ENCODE measurements around the gene SPTBN1. TPM values are rescaled to one million over a fixed set of nuclear protein-coding genes. Genes with fewer than 3 reads are reported as not detected.

SPTBN1 gene
- total RNA-seq, 1 experiment from 2014 or later: 204 TPM

DNA sequence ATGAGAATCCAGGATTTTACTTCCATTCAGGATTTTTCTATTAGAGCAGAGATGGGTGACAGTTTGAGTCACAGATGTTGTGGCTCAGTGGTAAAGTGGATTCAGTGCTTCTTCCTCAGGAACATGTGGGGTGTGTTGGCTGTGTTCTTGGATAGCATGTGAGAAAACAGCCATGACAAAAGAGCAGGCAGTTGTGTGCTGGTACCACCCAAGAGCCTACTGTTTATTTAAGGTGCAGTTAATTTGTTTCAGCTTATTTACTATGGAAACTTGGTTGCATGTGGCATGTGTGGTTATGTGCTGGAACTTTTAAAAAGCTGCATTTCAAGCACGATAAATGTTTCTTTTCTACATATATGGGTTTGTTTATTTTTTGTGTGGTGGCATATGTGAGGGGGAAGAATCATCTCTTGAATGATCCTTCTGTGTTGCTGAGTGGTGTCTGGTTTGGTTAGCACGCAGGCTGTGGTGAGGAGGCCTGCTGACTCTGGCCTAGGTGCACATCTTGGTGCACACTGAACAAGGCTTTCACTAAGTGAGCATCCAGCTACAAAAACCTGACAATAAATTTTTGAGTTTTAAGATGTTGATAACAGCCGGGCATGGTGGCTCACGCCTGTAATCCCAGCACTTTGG lies 67.3 kb downstream of the SPTBN1 start:
- Mint-ChIP-seq H3K4me3 (no peak overlapping the region), H3K4me1 (peaks cover 46% of the 10 kb centered on the region), H3K9me3 (no peaks in the 10 kb centered on the region), H3K27me3 (ENCODE audit: low read depth) (no peaks in the 10 kb centered on the region), H3K36me3 (peaks cover 15% of the 10 kb centered on the region), H3K27ac (peak overlapping the region; percentile 22)
- ChIA-PET CTCF (interaction anchor here (0.6 to 3.1 kb wide), 21 partner anchors 8 to 727 kb away, joined by 3 to 17 read pairs (median 4); no protein-coding TSS in a partner anchor), POLR2A (interaction anchor here (0.6 to 1.1 kb wide), 2 partner anchors 36 to 548 kb away, joined by 4 read pairs; no protein-coding TSS in a partner anchor)
- ATAC-seq: no peak
- no peak for DNase-seq (ENCODE audit: low spot score)
- TF ChIP-seq, protein P1, sequence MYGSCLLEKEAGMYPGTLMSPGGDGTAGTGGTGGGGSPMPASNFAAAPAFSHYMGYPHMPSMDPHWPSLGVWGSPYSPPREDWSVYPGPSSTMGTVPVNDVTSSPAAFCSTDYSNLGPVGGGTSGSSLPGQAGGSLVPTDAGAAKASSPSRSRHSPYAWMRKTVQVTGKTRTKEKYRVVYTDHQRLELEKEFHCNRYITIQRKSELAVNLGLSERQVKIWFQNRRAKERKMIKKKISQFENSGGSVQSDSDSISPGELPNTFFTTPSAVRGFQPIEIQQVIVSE (CRISPR knock-in tag; IDR thresholded peaks at IDR 0.05; ENCODE audit: borderline replicate concordance): no peak
- TF ChIP-seq GTF2I (CRISPR knock-in tag; conservative IDR thresholded peaks at IDR 0.05) (no peak), FOXJ3 (CRISPR knock-in tag; IDR thresholded peaks at IDR 0.05; ENCODE audit: borderline replicate concordance) (no peak), NR3C1 (CRISPR knock-in tag; conservative IDR thresholded peaks at IDR 0.05; ENCODE audit: low read depth) (no peak), MYBL2 (CRISPR knock-in tag; IDR thresholded peaks at IDR 0.05) (no peak), SP1 (CRISPR knock-in tag; conservative IDR thresholded peaks at IDR 0.05) (no peak), HMGA2 (CRISPR knock-in tag; IDR thresholded peaks at IDR 0.05) (no peak)
- TF ChIP-seq, protein P2, sequence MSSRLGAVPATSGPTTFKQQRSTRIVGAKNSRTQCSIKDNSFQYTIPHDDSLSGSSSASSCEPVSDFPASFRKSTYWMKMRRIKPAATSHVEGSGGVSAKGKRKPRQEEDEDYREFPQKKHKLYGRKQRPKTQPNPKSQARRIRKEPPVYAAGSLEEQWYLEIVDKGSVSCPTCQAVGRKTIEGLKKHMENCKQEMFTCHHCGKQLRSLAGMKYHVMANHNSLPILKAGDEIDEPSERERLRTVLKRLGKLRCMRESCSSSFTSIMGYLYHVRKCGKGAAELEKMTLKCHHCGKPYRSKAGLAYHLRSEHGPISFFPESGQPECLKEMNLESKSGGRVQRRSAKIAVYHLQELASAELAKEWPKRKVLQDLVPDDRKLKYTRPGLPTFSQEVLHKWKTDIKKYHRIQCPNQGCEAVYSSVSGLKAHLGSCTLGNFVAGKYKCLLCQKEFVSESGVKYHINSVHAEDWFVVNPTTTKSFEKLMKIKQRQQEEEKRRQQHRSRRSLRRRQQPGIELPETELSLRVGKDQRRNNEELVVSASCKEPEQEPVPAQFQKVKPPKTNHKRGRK (CRISPR knock-in tag; IDR thresholded peaks at IDR 0.05; ENCODE audit: borderline replicate concordance): no peak

DNA sequence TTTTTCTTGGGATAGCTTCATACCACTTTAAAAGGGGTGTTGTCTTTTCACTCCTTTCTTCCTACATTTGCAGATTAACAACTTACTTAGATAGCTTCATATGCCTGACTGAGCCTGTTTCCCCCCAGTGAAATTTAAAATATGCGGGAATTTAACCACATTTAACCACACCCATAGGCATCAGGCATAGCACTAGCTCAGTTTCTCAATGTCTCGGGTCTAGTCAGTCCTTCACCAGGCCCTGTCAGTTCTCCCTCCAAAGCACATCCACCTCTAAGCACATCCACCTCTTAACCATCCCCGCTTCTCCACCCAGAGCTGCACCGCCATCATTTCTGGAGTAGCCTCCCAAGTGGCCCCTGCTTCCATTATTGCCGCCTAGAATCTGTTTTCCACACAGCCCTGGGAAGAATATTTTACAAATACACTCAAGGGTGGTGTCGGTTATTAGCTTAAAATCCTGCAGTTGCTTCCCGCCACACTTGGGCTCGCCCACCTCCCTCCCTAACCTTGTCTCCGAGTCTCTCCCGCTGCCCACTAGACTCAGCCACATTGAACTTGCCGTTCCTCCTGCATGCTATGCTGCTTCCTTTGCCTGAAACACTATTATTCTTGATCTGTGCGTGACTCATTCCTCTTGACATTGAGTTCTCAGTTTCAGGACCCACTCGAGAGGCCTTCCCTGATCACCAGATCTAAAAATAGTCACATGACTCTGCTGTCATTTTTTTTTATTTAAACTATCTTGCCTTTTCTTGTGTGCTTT lies 68.3 kb downstream of the SPTBN1 start:
- POLR2A ChIA-PET: interaction anchor here (1.1 kb wide), 1 partner anchor 35 kb away, joined by 4 read pairs; no protein-coding TSS in a partner anchor
- Mint-ChIP-seq H3K9me3 (no peaks in the 10 kb centered on the region; the same call in 1 of the 2 replicates), H3K27me3 (ENCODE audit: low read depth) (no peaks in the 10 kb centered on the region), H3K4me3 (no peak overlapping the region), H3K36me3 (peaks cover 20% of the 10 kb centered on the region), H3K4me1 (peaks cover 37% of the 10 kb centered on the region), H3K27ac (peak overlapping the region; percentile 58)
- peak; percentile 13; the same call in 1 of the 2 replicates for ATAC-seq
- no peak for TF ChIP-seq NR3C1 (CRISPR knock-in tag; conservative IDR thresholded peaks at IDR 0.05; ENCODE audit: low read depth)
- TF ChIP-seq, protein P3, sequence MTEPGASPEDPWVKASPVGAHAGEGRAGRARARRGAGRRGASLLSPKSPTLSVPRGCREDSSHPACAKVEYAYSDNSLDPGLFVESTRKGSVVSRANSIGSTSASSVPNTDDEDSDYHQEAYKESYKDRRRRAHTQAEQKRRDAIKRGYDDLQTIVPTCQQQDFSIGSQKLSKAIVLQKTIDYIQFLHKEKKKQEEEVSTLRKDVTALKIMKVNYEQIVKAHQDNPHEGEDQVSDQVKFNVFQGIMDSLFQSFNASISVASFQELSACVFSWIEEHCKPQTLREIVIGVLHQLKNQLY (CRISPR knock-in tag; IDR thresholded peaks at IDR 0.05): no peak
- TF ChIP-seq, protein P4, sequence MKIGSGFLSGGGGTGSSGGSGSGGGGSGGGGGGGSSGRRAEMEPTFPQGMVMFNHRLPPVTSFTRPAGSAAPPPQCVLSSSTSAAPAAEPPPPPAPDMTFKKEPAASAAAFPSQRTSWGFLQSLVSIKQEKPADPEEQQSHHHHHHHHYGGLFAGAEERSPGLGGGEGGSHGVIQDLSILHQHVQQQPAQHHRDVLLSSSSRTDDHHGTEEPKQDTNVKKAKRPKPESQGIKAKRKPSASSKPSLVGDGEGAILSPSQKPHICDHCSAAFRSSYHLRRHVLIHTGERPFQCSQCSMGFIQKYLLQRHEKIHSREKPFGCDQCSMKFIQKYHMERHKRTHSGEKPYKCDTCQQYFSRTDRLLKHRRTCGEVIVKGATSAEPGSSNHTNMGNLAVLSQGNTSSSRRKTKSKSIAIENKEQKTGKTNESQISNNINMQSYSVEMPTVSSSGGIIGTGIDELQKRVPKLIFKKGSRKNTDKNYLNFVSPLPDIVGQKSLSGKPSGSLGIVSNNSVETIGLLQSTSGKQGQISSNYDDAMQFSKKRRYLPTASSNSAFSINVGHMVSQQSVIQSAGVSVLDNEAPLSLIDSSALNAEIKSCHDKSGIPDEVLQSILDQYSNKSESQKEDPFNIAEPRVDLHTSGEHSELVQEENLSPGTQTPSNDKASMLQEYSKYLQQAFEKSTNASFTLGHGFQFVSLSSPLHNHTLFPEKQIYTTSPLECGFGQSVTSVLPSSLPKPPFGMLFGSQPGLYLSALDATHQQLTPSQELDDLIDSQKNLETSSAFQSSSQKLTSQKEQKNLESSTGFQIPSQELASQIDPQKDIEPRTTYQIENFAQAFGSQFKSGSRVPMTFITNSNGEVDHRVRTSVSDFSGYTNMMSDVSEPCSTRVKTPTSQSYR (CRISPR knock-in tag; IDR thresholded peaks at IDR 0.05): no peak
- TF ChIP-seq NR1H2 (CRISPR knock-in tag; IDR thresholded peaks at IDR 0.05): no peak
- no peak for TF ChIP-seq CBFB (CRISPR knock-in tag; IDR thresholded peaks at IDR 0.05; ENCODE audit: low read depth)
- TF ChIP-seq RORB (CRISPR knock-in tag; IDR thresholded peaks at IDR 0.05): no peak
- TF ChIP-seq ZNF219 (CRISPR knock-in tag; IDR thresholded peaks at IDR 0.05; ENCODE audit: borderline replicate concordance): no peak
- TF ChIP-seq ZNF121 (CRISPR knock-in tag; IDR thresholded peaks at IDR 0.05): no peak
- TF ChIP-seq ESRRA (CRISPR knock-in tag; IDR thresholded peaks at IDR 0.05; ENCODE audit: borderline replicate concordance): no peak
- no peak for DNase-seq (ENCODE audit: low spot score)
- CTCF ChIA-PET: interaction anchor here (0.6 to 3.1 kb wide), 10 partner anchors 34 to 728 kb away, joined by 3 to 17 read pairs (median 4); no protein-coding TSS in a partner anchor

Data from WTC11 (cell line).